ENCODE measurements around the gene SLC12A7.

SLC12A7 gene

GRCh38 chr5:1012900-1013237 is 99.0 kb downstream of the SLC12A7 start:
- TF ChIP-seq CTCF (IDR thresholded peaks at IDR 0.05; ENCODE audit: low read depth, low read length): no peak

GRCh38 chr5:1012313-1012841 is 99.5 kb downstream of the SLC12A7 start:
- H3K4me3 ChIP-seq (ENCODE audit: low read depth, low read length): no peak overlapping the region
- TF ChIP-seq CTCF (IDR thresholded peaks at IDR 0.05; ENCODE audit: low read depth, low read length): no peak

More at GRCh38 chr5:1012900-1013237, 99.0 kb downstream of the SLC12A7 start:
- H3K4me3 ChIP-seq (ENCODE audit: low read depth, low read length): no peak overlapping the region

- no peak overlapping the region for H3K4me3 ChIP-seq (ENCODE audit: low read depth, low read length)
- TF ChIP-seq CTCF (IDR thresholded peaks at IDR 0.05; ENCODE audit: low read depth, low read length): no peak
Measured at GRCh38 chr5:1011741-1012312, 100.0 kb downstream of the SLC12A7 start.

- H3K4me3 ChIP-seq (ENCODE audit: low read depth, low read length): no peak overlapping the region
- no peak for TF ChIP-seq CTCF (IDR thresholded peaks at IDR 0.05; ENCODE audit: low read depth, low read length)
Measured at GRCh38 chr5:1011226-1011631, 100.6 kb downstream of the SLC12A7 start.

- no peak for TF ChIP-seq CTCF (IDR thresholded peaks at IDR 0.05; ENCODE audit: low read depth, low read length)
Measured at GRCh38 chr5:1010641-1011046, 101.2 kb downstream of the SLC12A7 start.

GRCh38 chr5:1010181-1010510 is 101.7 kb downstream of the SLC12A7 start:
- no peak overlapping the region for H3K4me3 ChIP-seq (ENCODE audit: low read depth, low read length)
- 0 out of 2 replicates have a peak, but pooled peaks have one; percentile 3 for TF ChIP-seq CTCF (IDR thresholded peaks at IDR 0.05; ENCODE audit: low read depth, low read length)

More at GRCh38 chr5:1010641-1011046, 101.2 kb downstream of the SLC12A7 start:
- no peak overlapping the region for H3K4me3 ChIP-seq (ENCODE audit: low read depth, low read length)

GRCh38 chr5:1009359-1010180 is 102.3 kb downstream of the SLC12A7 start:
- TF ChIP-seq CTCF (IDR thresholded peaks at IDR 0.05; ENCODE audit: low read depth, low read length): no peak
- no peak overlapping the region for H3K4me3 ChIP-seq (ENCODE audit: low read depth, low read length)
